K562 (cell line): Measurements from ENCODE around the gene ICAM1. TPM values are rescaled to one million over a fixed set of nuclear protein-coding genes. Genes with fewer than 3 reads are reported as not detected.

Experiments used
- ASH1L ChIP-seq: fragments of 450-650 bp; IDR thresholded peaks from 2 replicates; pipeline ENCODE4 v1.6.1; 2018; ENCODE audit warnings: borderline replicate concordance, mild to moderate bottlenecking, low read depth; ENCODE audit not compliant: partially characterized antibody
- CXXC5 ChIP-seq: fragments of 250-450 bp; sonication (Bioruptor Pico); IDR thresholded peaks from 2 replicates; pipeline ENCODE4 v1.8.0; 2022; ENCODE audit warnings: inconsistent platforms, mild to moderate bottlenecking, moderate library complexity
- DLX4 ChIP-seq: fragments of 250-450 bp; sonication (Bioruptor Pico); IDR thresholded peaks from 2 replicates; pipeline ENCODE4 v1.6.1; 2021; ENCODE audit warnings: mild to moderate bottlenecking
- E2F8 ChIP-seq: fragments of 450-650 bp; IDR thresholded peaks from 2 replicates; pipeline ENCODE4 v1.7.1; 2018; ENCODE audit warnings: mild to moderate bottlenecking, low read depth; ENCODE audit not compliant: partially characterized antibody
- FOXP1 ChIP-seq: sonication (generic); formaldehyde crosslinking; IDR thresholded peaks from 2 replicates; pipeline ENCODE4 v1.8.0; 2022; ENCODE audit warnings: mild to moderate bottlenecking, missing genetic modification reagents
- HMG20A ChIP-seq: fragments of 450-650 bp; formaldehyde crosslinking; conservative IDR thresholded peaks from 2 replicates; pipeline ENCODE4 v1.4.0; 2020; ENCODE audit warnings: mild to moderate bottlenecking, mixed read lengths
- HMGN3 ChIP-seq: IDR thresholded peaks from 2 replicates; pipeline ENCODE4 v1.6.1; 2011; ENCODE audit warnings: borderline replicate concordance, low read depth, mild to moderate bottlenecking, mixed read lengths, low read length; ENCODE audit not compliant: insufficient read length; ENCODE audit errors: extremely low read depth
- KDM5B ChIP-seq: fragments of 200-600 bp; sonication (generic); IDR thresholded peaks from 2 replicates; pipeline ENCODE4 v1.6.1; 2012; ENCODE audit warnings: low read depth, mild to moderate bottlenecking, moderate library complexity, low read length, control low read depth, inconsistent platforms; ENCODE audit not compliant: insufficient replicate concordance
- L3MBTL2 ChIP-seq: fragments of 450-650 bp; IDR thresholded peaks from 2 replicates; pipeline ENCODE4 v1.6.1; 2016; ENCODE audit warnings: mild to moderate bottlenecking, moderate library complexity
- MAX ChIP-seq: sonication (generic); formaldehyde crosslinking; IDR thresholded peaks from 2 replicates; pipeline ENCODE4 v1.9.0; 2022; ENCODE audit warnings: mild to moderate bottlenecking, missing genetic modification reagents
- PHB2 ChIP-seq: fragments of 450-650 bp; IDR thresholded peaks from 2 replicates; pipeline ENCODE4 v1.6.1; 2017; ENCODE audit warnings: low read depth
- RB1 ChIP-seq: fragments of 450-650 bp; IDR thresholded peaks from 2 replicates; pipeline ENCODE4 v1.6.1; 2017; ENCODE audit warnings: low read depth, mild to moderate bottlenecking
- SIN3A ChIP-seq, 2 experiments: fragments of 150-350 bp in 1 of 2; IDR thresholded peaks; 2 replicates each; pipeline ENCODE4 v1.6.1; 2011 to 2016; ENCODE audit warnings: borderline replicate concordance in 2 of 2, low read depth in 2 of 2, low read length in 2 of 2, mild to moderate bottlenecking in 2 of 2, moderate library complexity in 2 of 2; ENCODE audit not compliant: control insufficient read depth in 1 of 2
- TAL1 ChIP-seq: fragments of 450-650 bp; IDR thresholded peaks from 2 replicates; pipeline ENCODE4 v1.6.1; 2016; ENCODE audit warnings: mild to moderate bottlenecking
- TFAM ChIP-seq: fragments of 250-450 bp; sonication (Bioruptor Pico); conservative IDR thresholded peaks from 2 replicates; pipeline ENCODE4 v1.5.0; 2021; ENCODE audit warnings: mild to moderate bottlenecking, moderate library complexity
- U2AF1 ChIP-seq: fragments of 200-400 bp; formaldehyde crosslinking; optimal IDR thresholded peaks from 2 replicates; pipeline ENCODE3; 2017; ENCODE audit warnings: mild to moderate bottlenecking, low read depth, low read length, moderate library complexity
- ZNF12 ChIP-seq: sonication (generic); formaldehyde crosslinking; IDR thresholded peaks from 2 replicates; pipeline ENCODE4 v1.4.0; 2020; ENCODE audit warnings: mild to moderate bottlenecking, missing genetic modification reagents
- ZNF134 ChIP-seq: fragments of 250-450 bp; sonication (Bioruptor Pico); conservative IDR thresholded peaks from 2 replicates; pipeline ENCODE4 v1.4.0; 2020
- ZNF551 ChIP-seq: fragments of 250-450 bp; sonication (Bioruptor Pico); IDR thresholded peaks from 2 replicates; pipeline ENCODE4 v1.5.0; 2021; ENCODE audit warnings: mild to moderate bottlenecking, moderate library complexity
- polyA plus RNA-seq, 8 experiments: library from polyadenylated mRNA; depleted of rRNA in 4 of 8; stranded (reverse) in 5 of 8; unstranded in 3 of 8; fragments of >200 nt; fragmentation: Nextera tagmentation in 2 of 8; fragmentation: Illumina TruSeq in 1 of 8; extraction: Ambion mirVana in 2 of 8; extraction: Trizol in 1 of 8; gene quantifications; 2 replicates each; pipeline versions ENCODE4 v1.2.1 to v1.2.3, GENCODE V29; 2011 to 2014; ENCODE audit warnings: inconsistent platforms in 1 of 8, missing spikeins in 1 of 8
- total RNA-seq, 7 experiments: library from RNA; depleted of rRNA in 6 of 7; stranded (reverse); fragments of >200 nt in 6 of 7; fragmentation: Illumina TruSeq in 2 of 7; extraction: Trizol in 2 of 7; gene quantifications; 2 replicates each; pipeline versions ENCODE4 v1.2.1 to v1.2.3, GENCODE V29; 2011 to 2021; ENCODE audit warnings: low replicate concordance in 1 of 7
- TF ChIP-seq, protein P1 (sequence below), 2 experiments: fragments of 450-650 bp; IDR thresholded peaks; 2 replicates each; pipeline ENCODE4 v1.6.1; 2018; ENCODE audit warnings: mild to moderate bottlenecking in 2 of 2, low read depth in 1 of 2; ENCODE audit not compliant: partially characterized antibody in 2 of 2

The ICAM1 gene
- total and polyA plus RNA-seq, 9 of the 15 experiments (the other 6 are each of a cell fraction or from before 2014, with no cell fraction given): 2.3 to 24.4 (median 13.4) TPM

DNA sequence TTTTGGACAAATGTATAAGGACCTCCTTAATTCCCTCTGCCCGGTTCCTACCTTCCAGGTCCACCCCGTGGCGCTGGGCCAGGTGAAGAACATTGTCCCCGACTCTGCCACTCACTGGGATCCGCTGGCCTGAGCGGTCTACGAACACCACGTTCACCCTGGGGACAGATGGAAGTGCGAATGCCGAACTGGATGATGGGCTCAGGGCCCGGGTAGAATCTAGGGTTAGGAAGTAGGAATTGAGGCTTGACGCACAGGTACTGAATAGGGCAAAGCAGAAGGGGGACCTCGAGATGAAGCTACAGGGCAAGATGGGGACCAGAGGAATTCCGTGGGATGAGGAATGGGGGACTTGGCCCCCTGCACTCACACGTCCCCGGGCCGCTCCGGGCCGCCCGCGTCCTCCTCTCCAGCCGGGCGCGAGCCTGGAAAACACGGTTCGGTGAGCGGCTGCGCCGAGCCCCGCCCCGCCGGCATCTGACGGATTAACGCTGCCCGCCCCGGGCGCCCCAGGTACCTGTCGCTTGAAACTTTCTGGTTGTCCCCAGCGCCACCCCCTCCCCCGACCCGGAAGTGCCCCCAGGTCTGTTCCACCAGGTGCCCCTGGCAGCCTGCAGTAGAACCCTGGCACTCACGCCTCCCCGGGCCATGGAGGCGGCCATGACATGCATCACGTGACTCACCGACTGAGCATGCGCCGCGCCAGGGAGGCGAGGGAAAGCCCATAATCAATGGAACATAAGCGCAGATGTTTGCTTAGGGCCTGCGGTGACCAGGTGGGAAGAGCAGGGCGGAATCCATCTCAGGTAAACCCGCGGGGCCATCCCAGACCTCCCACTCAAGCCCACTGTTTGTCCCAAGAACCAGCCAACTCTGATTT lies 44.7 kb downstream of the ICAM1 start, which contains the start of gene FDX2 (continued):
- TF ChIP-seq ZNF134: no peak
- no peak for TF ChIP-seq TFAM (CRISPR knock-in tag)
- no peak for TF ChIP-seq PHB2
- TF ChIP-seq HMG20A: no peak
- TF ChIP-seq CXXC5 (CRISPR knock-in tag): peak; percentile 75
- TF ChIP-seq HMGN3: no peak
- peak; percentile 95 for TF ChIP-seq MAX (CRISPR knock-in tag)
- peak; percentile 97 to 99 for TF ChIP-seq SIN3A (IDR thresholded peaks at IDR 0.05; ENCODE audit: borderline replicate concordance in 2 of 2, control insufficient read depth in 1 of 2, low read depth in 2 of 2, low read length in 2 of 2)
- TF ChIP-seq L3MBTL2: peak; percentile 26; the same call in 1 of the 2 replicates
- TF ChIP-seq, protein P1, sequence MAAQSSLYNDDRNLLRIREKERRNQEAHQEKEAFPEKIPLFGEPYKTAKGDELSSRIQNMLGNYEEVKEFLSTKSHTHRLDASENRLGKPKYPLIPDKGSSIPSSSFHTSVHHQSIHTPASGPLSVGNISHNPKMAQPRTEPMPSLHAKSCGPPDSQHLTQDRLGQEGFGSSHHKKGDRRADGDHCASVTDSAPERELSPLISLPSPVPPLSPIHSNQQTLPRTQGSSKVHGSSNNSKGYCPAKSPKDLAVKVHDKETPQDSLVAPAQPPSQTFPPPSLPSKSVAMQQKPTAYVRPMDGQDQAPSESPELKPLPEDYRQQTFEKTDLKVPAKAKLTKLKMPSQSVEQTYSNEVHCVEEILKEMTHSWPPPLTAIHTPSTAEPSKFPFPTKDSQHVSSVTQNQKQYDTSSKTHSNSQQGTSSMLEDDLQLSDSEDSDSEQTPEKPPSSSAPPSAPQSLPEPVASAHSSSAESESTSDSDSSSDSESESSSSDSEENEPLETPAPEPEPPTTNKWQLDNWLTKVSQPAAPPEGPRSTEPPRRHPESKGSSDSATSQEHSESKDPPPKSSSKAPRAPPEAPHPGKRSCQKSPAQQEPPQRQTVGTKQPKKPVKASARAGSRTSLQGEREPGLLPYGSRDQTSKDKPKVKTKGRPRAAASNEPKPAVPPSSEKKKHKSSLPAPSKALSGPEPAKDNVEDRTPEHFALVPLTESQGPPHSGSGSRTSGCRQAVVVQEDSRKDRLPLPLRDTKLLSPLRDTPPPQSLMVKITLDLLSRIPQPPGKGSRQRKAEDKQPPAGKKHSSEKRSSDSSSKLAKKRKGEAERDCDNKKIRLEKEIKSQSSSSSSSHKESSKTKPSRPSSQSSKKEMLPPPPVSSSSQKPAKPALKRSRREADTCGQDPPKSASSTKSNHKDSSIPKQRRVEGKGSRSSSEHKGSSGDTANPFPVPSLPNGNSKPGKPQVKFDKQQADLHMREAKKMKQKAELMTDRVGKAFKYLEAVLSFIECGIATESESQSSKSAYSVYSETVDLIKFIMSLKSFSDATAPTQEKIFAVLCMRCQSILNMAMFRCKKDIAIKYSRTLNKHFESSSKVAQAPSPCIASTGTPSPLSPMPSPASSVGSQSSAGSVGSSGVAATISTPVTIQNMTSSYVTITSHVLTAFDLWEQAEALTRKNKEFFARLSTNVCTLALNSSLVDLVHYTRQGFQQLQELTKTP (IDR thresholded peaks at IDR 0.05; ENCODE audit: low read depth in 1 of 2, partially characterized antibody in 2 of 2): peak in 1 of 2 experiments; percentile 43
- TF ChIP-seq ASH1L: no peak
- 0 out of 2 replicates have a peak, but pooled peaks have one; percentile 40 for TF ChIP-seq FOXP1 (CRISPR knock-in tag)
- TF ChIP-seq RB1: no peak
- TF ChIP-seq U2AF1: no peak
- no peak for TF ChIP-seq TAL1
- TF ChIP-seq ZNF551 (CRISPR knock-in tag): no peak
- peak; percentile 70 for TF ChIP-seq KDM5B
- TF ChIP-seq E2F8: peak; percentile 43
- TF ChIP-seq DLX4 (CRISPR knock-in tag): no peak; the same call in 1 of the 2 replicates
- TF ChIP-seq ZNF12 (CRISPR knock-in tag): no peak; the same call in 1 of the 2 replicates
